Fibroblast of upper back skin (primary cell): ENCODE measurements around the gene SELENOW.

ENCODE experiments used
- DNase-seq: peaks from one replicate; pipeline ENCODE4 v3.0.0-alpha.2; 2013

Gene SELENOW

DNA sequence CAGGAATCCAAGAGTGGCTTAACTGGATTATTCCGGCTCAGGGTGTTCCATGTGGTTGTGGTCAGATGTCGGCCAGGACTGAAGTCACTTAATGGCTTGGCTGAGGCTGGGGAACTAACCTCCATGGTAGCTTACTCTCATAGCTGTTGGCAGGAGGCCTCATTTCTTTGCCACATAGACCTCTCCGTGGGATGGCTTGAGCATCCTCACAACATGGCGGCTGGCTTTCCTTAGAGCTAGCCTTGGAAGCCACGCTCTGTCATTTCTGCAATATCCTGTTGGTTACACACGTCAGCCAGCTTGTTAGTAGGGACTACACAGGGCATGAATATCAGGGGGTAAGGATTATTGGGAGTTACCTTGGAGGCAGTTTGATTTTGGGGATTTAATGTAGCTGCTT is 48.3 kb downstream of the SELENOW start:
- no peak for DNase-seq

DNA sequence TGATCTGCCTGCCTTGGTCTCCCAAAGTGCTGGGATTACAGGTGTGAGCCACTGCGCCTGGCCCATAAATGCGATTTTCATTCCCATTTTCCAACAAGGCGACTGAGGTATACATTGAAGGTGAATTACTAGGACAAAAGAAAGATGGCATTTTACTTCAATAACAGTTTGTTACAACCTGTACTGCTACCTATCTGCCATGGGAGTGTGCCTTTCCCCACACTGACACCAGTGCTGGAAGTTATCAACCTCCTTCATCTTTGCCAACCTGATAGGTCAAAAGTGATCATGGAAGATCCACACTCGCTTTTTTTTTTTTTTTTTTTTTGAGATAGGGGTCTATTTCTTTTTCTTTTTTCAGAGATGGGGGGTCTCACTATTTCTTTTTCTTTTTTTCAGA is 54.2 kb downstream of the SELENOW start:
- DNase-seq: no peak
